CD4-positive, alpha-beta T cell (primary cell): ENCODE measurements around the gene SASH1. TPM values are rescaled to one million over a fixed set of nuclear protein-coding genes. Genes with fewer than 3 reads are reported as not detected.

Experiments
- ATAC-seq: fragments of 200-7000 bp; cut with Tn5 transposase; one replicate; pipeline ENCODE4 v1.10.0; 2022; ENCODE audit warnings: mild to moderate bottlenecking; ENCODE audit not compliant: poor library complexity
- CTCF ChIA-PET: fragments of 350-600 bp; sonication (Branson Sonifier 250); formaldehyde crosslinking; loops from one replicate; lab custom pipeline; 2021; ENCODE audit warnings: antibody characterized with exemption, inconsistent platforms; lab: Charles Lee
- POLR2A ChIA-PET: fragments of 350-600 bp; sonication (Branson Sonifier 250); formaldehyde crosslinking; loops from one replicate; lab custom pipeline; 2021; ENCODE audit warnings: antibody characterized with exemption, inconsistent platforms; lab: Charles Lee
- DNase-seq, 14 experiments: peaks; one replicate each; pipeline ENCODE4 v3.0.0-alpha.2; 2013 to 2020; ENCODE audit warnings: mixed read lengths in 2 of 14
- H3K27ac ChIP-seq, 2 donors: one replicate each; pipeline versions ENCODE4 v1.5.1 to v1.7.0; 2013; ENCODE audit warnings: low read length in 2 of 2, low read depth in 1 of 2, mild to moderate bottlenecking in 1 of 2
- H3K27me3 ChIP-seq, 2 experiments: 1 replicate in 1 of 2; 2 replicates in 1 of 2; pipeline versions ENCODE4 v1.6.1 to v1.7.0; 2013; ENCODE audit warnings: low read length in 2 of 2, control low read depth in 1 of 2, mild to moderate bottlenecking in 1 of 2, moderate library complexity in 1 of 2; ENCODE audit not compliant: insufficient read depth in 2 of 2, control insufficient read depth in 1 of 2
- H3K36me3 ChIP-seq: one replicate; pipeline ENCODE4 v1.6.1; 2013; ENCODE audit warnings: low read length, control low read depth; ENCODE audit not compliant: insufficient read depth
- H3K4me1 ChIP-seq: one replicate; pipeline ENCODE4 v1.6.1; 2013; ENCODE audit warnings: low read length, control low read depth; ENCODE audit not compliant: insufficient read depth
- H3K4me3 ChIP-seq: one replicate; pipeline ENCODE4 v1.5.1; 2013; ENCODE audit warnings: mild to moderate bottlenecking, low read length, moderate library complexity
- H3K9me3 ChIP-seq, 2 experiments: 1 replicate in 1 of 2; 2 replicates in 1 of 2; pipeline versions ENCODE4 v1.6.1 to v1.7.0; 2013; ENCODE audit warnings: low read length in 2 of 2, mild to moderate bottlenecking in 2 of 2, control low read depth in 1 of 2, moderate library complexity in 1 of 2; ENCODE audit not compliant: control insufficient read depth in 1 of 2, insufficient read depth in 1 of 2
- H3K27ac Mint-ChIP-seq: one replicate; pipeline ENCODE4 v1.8.0; 2020; ENCODE audit warnings: mixed read lengths
- H3K27me3 Mint-ChIP-seq: one replicate; pipeline ENCODE4 v1.8.0; 2021; ENCODE audit warnings: mixed read lengths
- H3K36me3 Mint-ChIP-seq: one replicate; pipeline ENCODE4 v1.8.0; 2021; ENCODE audit warnings: low read depth, mixed read lengths
- H3K4me1 Mint-ChIP-seq: one replicate; pipeline ENCODE4 v1.8.0; 2021; ENCODE audit warnings: low read depth, mixed read lengths
- H3K4me3 Mint-ChIP-seq: one replicate; pipeline ENCODE4 v1.8.0; 2020; ENCODE audit warnings: mild to moderate bottlenecking, mixed read lengths
- H3K9me3 Mint-ChIP-seq: one replicate; pipeline ENCODE4 v1.8.0; 2020; ENCODE audit warnings: mixed read lengths
- intact Hi-C, 2 experiments: fragments of 100-400 bp; cut with DNase I in 1 of 2; cut with micrococcal nuclease in 1 of 2; formaldehyde crosslinking; loops; one replicate each; pipeline versions ENCODE4 v1.15.1 to v1.9.0; 2023 to 2025; cut with DNase I, micrococcal nuclease
- total RNA-seq, 174 experiments: library from RNA in 2 of 174; stranded (reverse) in 2 of 174; gene quantifications; one replicate each; pipeline ENCODE4 v1.2.3 and lab custom pipeline; 2021 to 2026
- TF ChIP-seq, protein P1 (sequence below): fragments of 200-600 bp; IDR thresholded peaks from one replicate; pipeline ENCODE4 v1.8.0; 2022; ENCODE audit warnings: antibody characterized with exemption, mild to moderate bottlenecking

The SASH1 gene
- total RNA-seq, 2 experiments from 2014 or later = 0.58 to 0.75 TPM

DNA sequence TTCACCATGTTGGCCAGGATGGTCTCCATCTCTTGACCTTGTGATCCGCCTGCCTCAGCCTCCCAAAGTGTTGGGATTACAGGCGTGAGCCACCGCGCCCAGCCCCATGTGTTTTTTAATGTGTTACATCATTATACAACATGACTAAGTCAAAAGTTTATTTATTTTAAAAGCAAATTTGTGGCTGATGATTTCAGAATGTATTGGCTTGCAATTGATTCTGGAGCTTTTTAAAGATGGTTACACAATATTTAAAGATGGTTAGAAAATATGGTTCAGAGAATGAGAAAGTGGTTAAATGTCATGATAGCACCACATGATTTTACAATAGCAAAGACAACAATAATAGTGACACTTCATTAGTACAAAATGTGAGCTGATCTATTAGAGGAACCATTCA, 80.5 kb downstream of the SASH1 start:
- Histone ChIP-seq H3K9me3 (no peaks in the 10 kb centered on the region), H3K27me3 (no peaks in the 10 kb centered on the region), H3K36me3 (no peaks in the 10 kb centered on the region), H3K4me3 (no peak overlapping the region), H3K27ac (no peak overlapping the region), H3K4me1 (no peaks in the 10 kb centered on the region)
- TF ChIP-seq, protein P1, sequence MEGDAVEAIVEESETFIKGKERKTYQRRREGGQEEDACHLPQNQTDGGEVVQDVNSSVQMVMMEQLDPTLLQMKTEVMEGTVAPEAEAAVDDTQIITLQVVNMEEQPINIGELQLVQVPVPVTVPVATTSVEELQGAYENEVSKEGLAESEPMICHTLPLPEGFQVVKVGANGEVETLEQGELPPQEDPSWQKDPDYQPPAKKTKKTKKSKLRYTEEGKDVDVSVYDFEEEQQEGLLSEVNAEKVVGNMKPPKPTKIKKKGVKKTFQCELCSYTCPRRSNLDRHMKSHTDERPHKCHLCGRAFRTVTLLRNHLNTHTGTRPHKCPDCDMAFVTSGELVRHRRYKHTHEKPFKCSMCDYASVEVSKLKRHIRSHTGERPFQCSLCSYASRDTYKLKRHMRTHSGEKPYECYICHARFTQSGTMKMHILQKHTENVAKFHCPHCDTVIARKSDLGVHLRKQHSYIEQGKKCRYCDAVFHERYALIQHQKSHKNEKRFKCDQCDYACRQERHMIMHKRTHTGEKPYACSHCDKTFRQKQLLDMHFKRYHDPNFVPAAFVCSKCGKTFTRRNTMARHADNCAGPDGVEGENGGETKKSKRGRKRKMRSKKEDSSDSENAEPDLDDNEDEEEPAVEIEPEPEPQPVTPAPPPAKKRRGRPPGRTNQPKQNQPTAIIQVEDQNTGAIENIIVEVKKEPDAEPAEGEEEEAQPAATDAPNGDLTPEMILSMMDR = no peak
- Mint-ChIP-seq H3K27ac (no peak overlapping the region), H3K9me3 (no peaks in the 10 kb centered on the region), H3K36me3 (no peaks in the 10 kb centered on the region), H3K4me1 (peaks cover 5% of the 10 kb centered on the region), H3K27me3 (peaks cover 15% of the 10 kb centered on the region), H3K4me3 (no peak overlapping the region)
- POLR2A ChIA-PET = no interaction called here
- ATAC-seq (no peak), DNase-seq (no peak)
- CTCF ChIA-PET = no interaction called here
- intact Hi-C loops = no loop called here

DNA sequence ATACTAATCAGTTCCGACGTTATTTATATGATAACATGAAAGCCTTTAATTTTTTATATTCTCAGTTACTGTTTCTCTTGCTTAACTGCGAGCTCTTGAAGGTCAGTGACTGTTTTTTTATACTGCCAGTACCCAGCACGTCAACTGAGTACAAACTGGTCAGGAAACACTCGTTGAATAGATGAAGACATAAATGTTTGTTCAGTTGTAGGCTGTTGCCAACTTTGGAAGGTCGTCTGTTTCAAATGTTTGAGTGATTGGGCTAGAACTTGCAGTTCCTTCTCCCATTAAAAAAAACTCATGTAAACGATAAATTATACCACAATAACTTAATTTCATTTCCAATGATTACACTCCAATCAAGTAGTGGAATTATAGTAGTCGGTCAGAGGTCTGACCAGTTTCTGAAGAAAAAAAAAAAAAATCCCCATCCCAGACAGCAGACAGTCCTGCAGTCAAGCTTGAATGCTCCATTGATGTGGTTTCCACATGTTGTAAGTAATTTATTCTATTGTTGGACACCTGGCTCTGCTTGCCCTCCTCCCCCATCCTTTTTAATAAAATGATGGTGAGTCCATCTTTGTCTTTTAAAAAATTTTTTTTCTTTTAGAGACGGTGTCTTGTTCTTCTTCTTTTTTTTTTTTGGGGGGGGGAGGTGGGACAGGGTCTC, 81.1 kb downstream of the SASH1 start:
- TF ChIP-seq, protein P1 = no peak
- no peak overlapping the region for H3K27ac Mint-ChIP-seq
- DNase-seq (no peak), ATAC-seq (no peak)
- H3K9me3 Mint-ChIP-seq = no peaks in the 10 kb centered on the region
- CTCF ChIA-PET = no interaction called here
- no peak overlapping the region for H3K4me3 Mint-ChIP-seq
- no peaks in the 10 kb centered on the region for H3K36me3 Mint-ChIP-seq
- peaks cover 15% of the 10 kb centered on the region for H3K27me3 Mint-ChIP-seq
- no peak overlapping the region for H3K27ac ChIP-seq
- H3K27me3 ChIP-seq = no peaks in the 10 kb centered on the region
- intact Hi-C loops = no loop called here
- H3K36me3 ChIP-seq = no peaks in the 10 kb centered on the region
- H3K4me1 Mint-ChIP-seq = peaks cover 5% of the 10 kb centered on the region
- H3K4me3 ChIP-seq = no peak overlapping the region
- POLR2A ChIA-PET = no interaction called here
- H3K4me1 ChIP-seq = no peaks in the 10 kb centered on the region
- no peaks in the 10 kb centered on the region for H3K9me3 ChIP-seq

- intact Hi-C loops = no loop called here
- H3K36me3 Mint-ChIP-seq = no peaks in the 10 kb centered on the region
- H3K9me3 Mint-ChIP-seq = no peaks in the 10 kb centered on the region
- Histone ChIP-seq H3K4me3 (no peak overlapping the region), H3K27ac (no peak overlapping the region), H3K36me3 (no peaks in the 10 kb centered on the region), H3K4me1 (no peaks in the 10 kb centered on the region), H3K27me3 (no peaks in the 10 kb centered on the region), H3K9me3 (no peaks in the 10 kb centered on the region)
- ATAC-seq (no peak), DNase-seq (no peak)
- H3K4me1 Mint-ChIP-seq = peaks cover 5% of the 10 kb centered on the region
- POLR2A ChIA-PET = no interaction called here
- H3K4me3 Mint-ChIP-seq = no peak overlapping the region
- TF ChIP-seq, protein P1 = no peak
- CTCF ChIA-PET = interaction anchor here (0.7 kb wide), 1 partner anchor 290 kb away, joined by 3 read pairs; no protein-coding TSS in a partner anchor
- H3K27ac Mint-ChIP-seq = no peak overlapping the region
- peaks cover 15% of the 10 kb centered on the region for H3K27me3 Mint-ChIP-seq
These were observed 82.8 kb downstream of the SASH1 start for GRCh38 chr6:148425443-148425842.
